Measurements from ENCODE around the gene RBM39. TPM values are rescaled to one million over a fixed set of nuclear protein-coding genes. Genes with fewer than 3 reads are reported as not detected.
"Not testable (repeated sequence)": the region's sequence is repeated elsewhere in the genome, so short reads cannot be mapped to it uniquely, and the experiment has no call there.

The RBM39 gene
- total and polyA plus RNA-seq, 11 donors: 72.6 to 165 (median 112) TPM

- H3K27ac ChIP-seq; DNase-seq; intact Hi-C loops (cut with DNase I); H3K9me3 ChIP-seq; ATAC-seq; H3K4me3 ChIP-seq; H3K27me3 ChIP-seq; H3K4me1 ChIP-seq: not testable (repeated sequence)
- 90 to 93% (median 92%) methylated on average over 11 of the region's 11 CpGs for WGBS, 4 donors
- TF ChIP-seq, protein P1, sequence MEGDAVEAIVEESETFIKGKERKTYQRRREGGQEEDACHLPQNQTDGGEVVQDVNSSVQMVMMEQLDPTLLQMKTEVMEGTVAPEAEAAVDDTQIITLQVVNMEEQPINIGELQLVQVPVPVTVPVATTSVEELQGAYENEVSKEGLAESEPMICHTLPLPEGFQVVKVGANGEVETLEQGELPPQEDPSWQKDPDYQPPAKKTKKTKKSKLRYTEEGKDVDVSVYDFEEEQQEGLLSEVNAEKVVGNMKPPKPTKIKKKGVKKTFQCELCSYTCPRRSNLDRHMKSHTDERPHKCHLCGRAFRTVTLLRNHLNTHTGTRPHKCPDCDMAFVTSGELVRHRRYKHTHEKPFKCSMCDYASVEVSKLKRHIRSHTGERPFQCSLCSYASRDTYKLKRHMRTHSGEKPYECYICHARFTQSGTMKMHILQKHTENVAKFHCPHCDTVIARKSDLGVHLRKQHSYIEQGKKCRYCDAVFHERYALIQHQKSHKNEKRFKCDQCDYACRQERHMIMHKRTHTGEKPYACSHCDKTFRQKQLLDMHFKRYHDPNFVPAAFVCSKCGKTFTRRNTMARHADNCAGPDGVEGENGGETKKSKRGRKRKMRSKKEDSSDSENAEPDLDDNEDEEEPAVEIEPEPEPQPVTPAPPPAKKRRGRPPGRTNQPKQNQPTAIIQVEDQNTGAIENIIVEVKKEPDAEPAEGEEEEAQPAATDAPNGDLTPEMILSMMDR (IDR thresholded peaks at IDR 0.05): peak in 4 of 12 donors; percentile 8 to 22 (median 14)
- peaks cover 0 to 86% (median 73%) of the 10 kb centered on the region in 9 donors for H3K36me3 ChIP-seq
Measured at GRCh38 chr20:35686872-35687271, 55.2 kb downstream of the RBM39 start.

- H3K27me3 ChIP-seq; H3K27ac ChIP-seq; H3K9me3 ChIP-seq; H3K4me3 ChIP-seq; DNase-seq; ATAC-seq; H3K4me1 ChIP-seq; intact Hi-C loops (cut with DNase I): not testable (repeated sequence)
- WGBS, 4 donors: 90 to 99% (median 96%) methylated on average over 9 of the region's 9 CpGs
- peaks cover 0 to 87% (median 70%) of the 10 kb centered on the region in 9 donors for H3K36me3 ChIP-seq
Measured at GRCh38 chr20:35685368-35685767, 56.7 kb downstream of the RBM39 start.

DNA sequence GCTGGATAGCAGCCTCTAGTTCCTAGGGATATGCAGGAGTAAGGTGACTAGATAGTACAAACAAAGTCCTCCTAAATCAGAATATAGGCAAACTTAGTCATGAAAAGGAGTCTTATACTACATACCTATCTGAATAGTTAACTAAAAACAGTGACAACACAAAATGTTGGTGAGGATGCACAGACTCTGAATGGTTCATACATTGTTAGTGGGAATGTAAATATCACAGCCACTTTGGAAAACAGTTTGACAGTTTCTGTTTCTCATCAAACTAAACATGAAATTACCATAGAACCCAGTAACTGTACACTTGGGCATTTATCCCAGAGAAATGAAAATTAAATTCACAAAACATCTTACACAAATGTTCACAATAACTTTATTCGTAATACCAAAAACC, 60.1 kb downstream of the RBM39 start:
- intact Hi-C loops (cut with DNase I): no loop called here
- Histone ChIP-seq H3K27ac (peak overlapping the region in 1 of 12 donors; percentile 40), H3K27me3 (no peaks in the 10 kb centered on the region), H3K9me3 (no peaks in the 10 kb centered on the region), H3K4me3 (no peak overlapping the region), H3K36me3 (peaks cover 0 to 85% (median 65%) of the 10 kb centered on the region in 9 donors), H3K4me1 (peaks cover 0 to 7% (median 0%) of the 10 kb centered on the region in 12 donors)
- 95 to 99% (median 96%) methylated on average over 1 of the region's 1 CpG for WGBS, 4 donors
- ATAC-seq (no peak), DNase-seq (no peak)
- TF ChIP-seq, protein P1 (IDR thresholded peaks at IDR 0.05): no peak
- TF ChIP-seq POLR2A (IDR thresholded peaks at IDR 0.05): no peak

DNA sequence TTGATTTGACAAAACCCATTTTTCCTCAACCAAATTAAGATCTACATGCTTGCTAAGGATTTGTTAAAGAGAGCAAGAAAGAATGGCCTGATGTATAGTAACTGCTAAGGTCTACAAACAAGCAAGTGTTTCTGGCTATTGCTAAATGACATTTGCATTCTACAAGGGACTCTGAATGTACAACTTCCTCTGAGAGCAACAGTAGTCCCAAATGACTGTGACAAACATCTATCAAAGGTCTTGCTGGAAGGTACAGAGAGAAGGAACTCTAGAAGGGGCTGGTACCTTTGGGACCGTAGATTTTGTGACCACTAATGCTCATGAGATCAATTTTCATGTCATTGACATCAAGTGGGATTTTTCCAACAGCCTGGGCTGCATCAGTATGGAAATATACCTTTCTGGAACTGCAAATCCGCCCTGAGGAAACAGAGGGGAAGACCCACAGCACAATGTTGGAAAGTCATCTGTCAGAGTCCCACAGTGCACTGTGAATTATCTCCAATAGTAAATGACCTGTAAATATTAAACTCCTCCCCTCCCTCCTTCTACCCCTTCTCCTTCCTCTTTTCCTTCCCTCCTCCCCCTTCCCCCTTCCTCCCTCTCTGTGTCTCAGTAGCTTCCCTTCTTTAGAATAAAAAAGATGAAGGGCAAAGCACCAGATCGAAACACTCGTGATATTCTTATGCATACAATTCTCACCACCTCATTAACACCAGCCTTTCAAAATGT, 61.4 kb downstream of the RBM39 start:
- no peak overlapping the region for H3K4me3 ChIP-seq
- peak overlapping the region in 1 of 12 donors; percentile 51 for H3K27ac ChIP-seq
- H3K27me3 ChIP-seq: no peaks in the 10 kb centered on the region
- DNase-seq: no peak
- no peaks in the 10 kb centered on the region for H3K9me3 ChIP-seq
- ATAC-seq: peak in 1 of 4 donors; percentile 37
- H3K36me3 ChIP-seq: peaks cover 0 to 84% (median 63%) of the 10 kb centered on the region in 9 donors
- intact Hi-C loops (cut with DNase I): no loop called here
- WGBS, 4 donors: 83 to 89% (median 87%) methylated on average over 4 of the region's 4 CpGs
- H3K4me1 ChIP-seq: peaks cover 0 to 7% (median 0%) of the 10 kb centered on the region in 12 donors
- TF ChIP-seq, protein P1 (IDR thresholded peaks at IDR 0.05): no peak
- TF ChIP-seq POLR2A (IDR thresholded peaks at IDR 0.05): no peak
